CD4-positive, alpha-beta T cell treated with Interleukin-6 for 4 hours (primary cell): ENCODE measurements around the gene UBL4B.

Experiments
- DNase-seq: peaks from one replicate; pipeline ENCODE4 v3.0.0-alpha.2; 2020; ENCODE audit warnings: mixed read lengths

UBL4B gene

DNA sequence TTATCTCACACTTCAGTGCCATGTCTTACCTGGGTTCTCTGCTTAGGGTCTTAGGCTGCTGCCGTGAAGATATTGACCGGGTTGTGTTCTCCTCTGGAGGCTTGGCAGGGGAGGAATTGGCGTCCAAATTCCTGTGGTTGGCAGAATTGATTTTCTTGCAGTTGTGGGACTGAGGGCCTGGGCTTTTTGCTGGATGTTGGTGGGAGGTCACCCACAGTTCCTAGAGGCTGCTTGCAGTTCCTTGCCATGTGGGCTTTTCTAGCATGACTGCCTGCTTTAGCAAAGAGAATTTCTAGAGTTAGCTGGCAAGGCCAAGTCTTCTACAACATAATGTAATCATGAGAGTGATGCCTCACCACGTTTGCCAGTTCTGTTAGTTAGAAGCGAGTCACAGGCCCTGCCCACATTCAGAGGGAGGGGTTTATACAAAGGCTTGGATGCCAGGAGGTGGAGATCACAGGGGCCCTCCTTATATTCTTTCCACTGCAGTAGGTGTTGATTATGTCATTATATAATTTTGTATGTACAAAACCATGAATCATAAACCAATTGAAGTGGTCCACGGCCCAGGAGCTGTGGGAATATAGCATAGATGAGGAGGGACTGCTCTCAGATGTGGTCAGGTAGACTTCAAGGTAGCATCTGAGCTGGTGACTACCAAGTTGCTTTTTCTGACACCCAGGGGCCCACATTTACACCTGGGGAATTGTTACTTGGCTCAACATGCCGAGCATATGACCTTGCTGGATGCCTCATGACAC lies 6.6 kb downstream of the UBL4B start:
- no peak for DNase-seq

DNA sequence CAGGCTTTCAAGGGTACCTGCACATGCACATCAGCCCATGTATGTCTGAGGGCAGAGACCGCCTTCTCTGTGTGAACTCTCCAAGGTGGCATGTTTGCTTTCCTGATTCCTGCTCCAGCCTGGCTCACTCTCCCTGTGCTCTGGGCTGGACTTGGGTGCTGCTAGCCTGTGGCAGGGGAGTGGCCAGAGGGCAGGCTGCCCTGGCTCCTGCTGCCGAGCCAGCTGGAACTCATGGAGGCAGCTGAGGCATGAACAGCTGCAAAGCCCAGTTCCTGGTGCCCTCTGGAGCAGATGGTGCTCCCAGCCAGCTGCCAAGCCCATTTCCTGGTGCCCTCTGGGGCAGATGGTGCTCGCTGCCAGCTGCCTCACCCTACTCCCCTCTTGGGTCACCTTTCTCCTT lies 7.6 kb downstream of the UBL4B start:
- no peak for DNase-seq

DNA sequence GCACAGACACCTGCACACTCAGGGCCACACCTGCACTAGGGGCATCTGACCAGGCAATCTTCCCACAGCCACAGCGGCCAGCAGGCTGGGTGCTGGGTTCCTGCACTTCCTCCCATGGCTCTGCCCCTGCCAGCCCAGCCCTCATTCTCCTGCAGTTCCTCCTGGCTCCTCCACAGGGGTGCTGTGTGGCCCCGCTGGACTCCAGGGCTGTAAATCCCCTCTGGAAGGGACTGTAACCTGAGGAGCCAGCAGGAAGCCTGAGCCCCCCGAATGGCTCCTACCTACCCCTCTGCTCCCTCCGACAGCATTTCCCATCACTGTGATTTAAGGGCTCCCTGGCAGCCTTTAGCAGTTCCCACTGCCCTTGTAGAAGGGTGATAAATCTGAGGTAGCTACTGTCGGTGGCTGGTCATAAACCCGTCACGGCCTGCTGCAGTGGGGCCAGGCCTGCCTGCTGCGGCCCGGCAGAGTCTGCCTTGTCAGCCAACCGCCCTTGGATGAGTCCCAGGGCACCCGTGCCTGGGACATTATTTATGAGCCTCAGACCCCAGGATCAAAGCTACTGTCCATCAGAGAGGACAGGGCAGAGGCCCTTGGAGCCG lies 8.8 kb downstream of the UBL4B start:
- no peak for DNase-seq

DNA sequence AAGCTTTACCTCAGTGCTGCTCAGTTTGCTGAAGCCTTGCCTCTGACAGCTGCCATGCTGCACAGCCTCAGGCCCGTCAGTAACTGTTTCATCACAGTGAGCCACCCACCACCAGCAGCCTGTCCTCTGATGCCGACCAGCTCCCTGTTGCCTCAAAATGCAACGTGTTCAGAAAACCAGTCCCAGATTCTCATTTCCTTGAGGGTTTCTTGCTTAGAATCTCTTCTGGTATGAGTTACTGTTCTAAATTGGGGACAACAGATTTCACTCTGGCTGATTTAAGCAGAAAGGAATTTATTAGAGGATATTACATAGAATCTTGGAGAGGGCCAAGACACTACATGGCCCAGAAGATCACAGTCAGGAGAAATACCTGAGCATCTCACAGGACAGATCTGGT lies 11.0 kb downstream of the UBL4B start:
- no peak for DNase-seq

DNA sequence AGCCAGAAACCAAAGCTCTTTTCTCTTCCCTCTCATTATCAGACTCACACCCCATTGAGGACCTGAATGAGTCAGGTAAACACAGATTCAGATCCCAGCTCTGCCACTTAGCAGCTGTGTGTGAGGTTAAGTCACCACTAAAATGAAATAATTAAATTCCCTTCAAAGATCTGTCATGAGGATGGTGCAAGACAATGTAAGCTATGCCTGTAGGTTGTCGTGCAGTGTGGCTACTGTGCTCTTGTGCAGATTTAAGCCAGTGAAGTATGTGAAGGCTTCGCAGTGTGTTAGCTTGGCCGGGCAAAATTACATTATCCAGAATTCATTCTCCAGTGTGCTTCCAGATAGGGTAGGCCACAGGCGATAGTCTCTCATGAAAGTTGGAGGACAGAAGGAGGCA lies 13.6 kb downstream of the UBL4B start:
- DNase-seq: no peak

DNA sequence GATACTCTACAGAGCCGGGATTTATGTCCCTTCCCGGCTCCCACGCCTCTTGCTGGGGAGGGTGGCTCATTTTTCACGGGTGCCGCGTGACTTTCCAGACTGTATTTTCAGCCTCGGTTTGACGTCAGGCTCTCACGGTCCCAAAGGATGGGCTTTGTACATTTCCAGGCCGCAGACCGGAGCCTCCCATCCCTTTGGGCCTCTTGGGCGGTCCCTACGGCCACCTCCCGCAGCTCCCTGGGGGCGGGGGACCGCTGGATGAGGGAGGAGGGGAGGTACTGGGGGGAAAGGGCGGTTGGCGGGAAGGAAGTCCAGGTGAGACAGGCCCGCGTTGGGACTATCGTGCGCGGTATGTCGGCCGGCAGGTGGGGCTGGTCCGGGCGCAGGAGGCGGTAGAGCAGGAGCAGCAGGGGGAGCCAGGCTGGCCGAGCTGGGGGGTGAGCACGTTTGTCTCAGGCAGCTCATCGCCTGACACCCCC lies 17.9 kb downstream of the UBL4B start:
- DNase-seq: no peak

DNA sequence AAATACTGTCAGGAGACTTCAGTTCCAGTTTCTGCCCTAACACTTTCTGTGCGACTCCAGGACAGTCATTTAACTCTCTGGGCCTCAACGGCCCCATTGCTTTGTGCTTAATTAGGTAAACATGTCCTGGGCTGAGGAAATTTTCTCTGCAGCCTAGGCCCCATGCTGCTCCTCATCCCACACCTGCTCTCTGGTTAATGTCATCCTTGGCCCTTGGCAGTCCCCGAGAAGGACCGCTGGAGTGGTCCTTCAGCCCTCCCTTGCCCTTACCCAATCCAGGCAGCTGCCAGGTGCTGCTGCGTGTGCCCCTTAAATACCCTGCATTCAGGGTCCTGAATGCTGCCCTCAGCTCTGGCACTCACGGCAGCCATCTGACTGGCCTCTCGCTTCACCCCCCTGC lies 18.7 kb downstream of the UBL4B start:
- DNase-seq: no peak

DNA sequence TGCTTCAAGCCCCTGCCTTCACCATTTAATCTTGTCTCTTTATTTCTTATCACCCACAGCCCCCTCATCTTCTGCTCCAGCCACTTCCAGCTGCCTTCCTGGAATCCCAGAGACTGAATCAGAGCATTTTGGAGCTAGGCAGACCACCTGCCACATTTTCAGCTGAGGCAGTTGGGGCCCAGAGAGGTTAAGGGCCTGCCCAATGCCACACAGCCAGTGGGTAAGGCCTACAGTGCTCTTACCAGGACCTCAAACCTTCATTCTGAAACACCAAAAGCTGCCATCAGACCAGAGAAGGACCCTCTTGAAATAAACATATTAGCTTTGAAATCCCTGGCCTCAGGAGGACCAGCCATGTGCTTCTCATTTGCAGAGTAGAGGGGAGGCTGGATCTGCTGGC lies 20.4 kb downstream of the UBL4B start:
- DNase-seq: no peak

DNA sequence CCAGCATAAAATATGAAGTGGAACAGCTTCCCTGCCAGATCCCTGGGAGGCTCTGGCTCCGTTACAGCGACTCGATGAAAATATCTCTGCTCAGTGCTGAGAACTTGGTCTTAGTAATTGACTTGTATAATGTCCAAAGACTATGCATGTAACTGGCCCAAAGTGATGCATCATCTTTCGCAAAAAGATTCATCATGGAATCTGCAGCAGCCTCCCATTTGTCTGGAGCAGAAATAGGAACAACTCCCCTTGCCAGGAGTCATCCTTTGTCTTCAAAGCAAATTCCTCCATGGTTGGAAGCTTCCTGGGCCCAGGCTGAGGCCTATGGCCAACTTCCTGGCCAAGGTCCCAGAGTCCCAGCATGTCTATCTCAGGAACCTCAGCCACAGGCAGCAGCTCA lies 21.2 kb downstream of the UBL4B start:
- DNase-seq: no peak

DNA sequence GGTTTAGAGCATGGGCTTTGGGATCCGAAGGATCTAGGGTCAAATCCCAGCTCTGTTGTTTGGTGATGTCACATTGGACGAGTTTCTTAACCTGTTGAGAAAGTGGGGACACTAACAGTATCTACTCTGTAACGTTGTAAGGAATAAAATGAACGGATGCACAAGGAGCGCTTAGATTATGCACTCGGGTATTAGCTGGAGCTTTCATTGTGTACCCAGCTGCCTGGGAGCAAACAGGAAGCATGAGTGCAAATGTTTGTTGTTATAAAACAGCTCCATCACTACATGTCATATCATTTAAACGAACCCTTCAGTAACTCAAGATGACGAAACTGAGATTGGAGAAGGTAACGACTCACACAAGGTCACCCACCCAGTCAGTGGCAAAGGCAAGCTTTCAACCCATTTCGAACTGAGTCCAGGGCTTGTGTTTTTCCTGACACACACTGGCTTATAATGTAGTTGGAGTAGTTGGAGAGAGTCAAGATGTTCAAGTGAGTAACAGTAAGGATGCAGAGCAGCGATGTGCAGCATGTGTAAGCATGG lies 21.9 kb downstream of the UBL4B start:
- no peak for DNase-seq

DNA sequence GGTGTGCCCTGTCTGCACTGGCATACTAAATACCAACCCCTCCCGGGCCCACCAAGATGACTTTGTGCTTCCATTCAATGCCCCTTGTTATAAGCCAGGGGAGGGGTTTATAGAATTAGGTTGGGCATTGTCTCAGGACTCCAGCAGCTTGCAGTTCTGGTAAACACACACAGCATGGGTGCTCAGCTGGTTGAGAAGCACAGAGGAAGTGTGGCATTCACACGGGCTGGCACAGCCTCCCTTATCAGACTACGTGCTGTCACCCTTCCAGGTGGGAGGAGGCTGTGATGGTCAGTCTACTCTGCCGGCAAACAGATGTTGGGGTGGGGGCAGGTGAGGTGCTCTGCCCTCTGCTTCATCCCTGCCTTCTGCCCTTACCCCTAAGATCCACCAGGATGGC lies 23.0 kb downstream of the UBL4B start:
- no peak for DNase-seq

DNA sequence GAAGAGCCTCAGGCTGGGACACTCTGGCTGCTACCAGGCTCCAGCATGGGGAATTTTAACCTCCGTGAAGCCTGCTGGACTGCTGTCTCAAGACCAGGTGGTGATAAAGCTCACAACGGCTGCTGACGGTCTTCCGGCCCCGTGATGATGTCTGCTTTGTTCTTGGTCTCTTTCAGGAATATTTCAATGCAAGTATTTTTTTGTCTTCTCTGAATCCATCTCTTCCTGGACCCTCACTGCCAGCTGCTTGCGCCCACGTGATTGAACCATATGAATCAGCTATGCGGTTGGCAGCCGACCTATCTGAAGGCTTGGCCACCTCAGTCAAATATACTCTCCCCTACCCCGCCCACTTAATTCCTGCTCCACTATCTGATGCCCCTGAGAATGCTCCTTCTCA lies 23.4 kb downstream of the UBL4B start:
- DNase-seq: no peak

DNA sequence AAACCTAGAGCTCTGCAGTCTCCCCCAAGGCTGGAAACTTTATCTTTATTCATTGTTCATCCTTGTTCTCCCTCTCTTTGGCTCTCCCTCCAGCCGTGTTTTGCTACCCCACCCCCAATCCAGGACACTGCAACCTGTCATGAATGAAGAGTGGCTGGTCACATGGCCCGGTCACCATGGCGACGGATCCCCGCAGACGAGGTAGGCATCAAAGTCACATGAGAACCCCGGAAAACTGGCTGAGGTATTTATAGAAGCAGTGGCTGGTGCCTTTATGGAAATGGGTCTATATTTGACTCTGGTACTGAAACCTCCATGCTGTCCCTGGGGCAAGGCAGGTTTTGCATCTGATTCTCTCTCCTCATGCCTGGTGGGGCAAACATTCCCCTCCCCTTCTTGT lies 24.7 kb downstream of the UBL4B start:
- DNase-seq: peak; percentile 17

DNA sequence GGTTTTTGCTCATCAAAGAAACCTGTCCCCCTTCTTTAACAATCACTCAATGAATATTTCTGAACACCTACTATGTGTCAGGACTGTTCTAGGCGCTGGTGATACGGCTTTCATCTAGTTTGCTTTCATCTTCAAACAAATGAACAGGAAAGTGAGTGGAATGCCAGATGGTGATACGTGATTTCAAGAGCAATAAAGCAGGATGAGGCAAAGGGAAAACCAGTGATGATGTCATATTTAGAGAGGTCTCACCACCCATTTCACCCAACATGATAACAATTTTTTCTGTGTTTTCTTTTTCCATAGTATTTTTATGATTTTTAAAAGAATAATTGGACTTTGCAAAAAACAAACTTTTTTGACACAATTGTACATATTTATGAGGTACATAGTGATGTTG lies 26.7 kb downstream of the UBL4B start:
- no peak for DNase-seq

DNA sequence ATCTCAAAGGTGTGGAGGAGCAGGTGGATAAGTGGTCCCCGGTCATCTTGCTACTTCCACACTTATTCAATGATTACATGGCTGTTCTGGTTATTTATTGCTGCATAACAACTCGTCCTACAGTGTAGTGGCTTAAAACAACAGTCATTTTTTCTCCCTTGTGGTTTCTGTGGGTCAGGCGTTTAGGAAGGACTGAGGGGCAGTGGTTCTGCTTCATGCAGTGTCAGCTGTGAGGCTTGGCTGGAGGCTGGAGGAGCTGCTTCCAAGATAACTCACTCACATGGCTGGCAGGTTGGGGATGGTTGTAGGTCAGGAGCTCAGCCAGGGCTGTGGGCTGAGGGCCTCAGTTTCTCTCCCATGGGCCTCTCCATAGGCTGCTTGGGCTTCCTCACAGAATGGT lies 32.1 kb downstream of the UBL4B start:
- no peak for DNase-seq

DNA sequence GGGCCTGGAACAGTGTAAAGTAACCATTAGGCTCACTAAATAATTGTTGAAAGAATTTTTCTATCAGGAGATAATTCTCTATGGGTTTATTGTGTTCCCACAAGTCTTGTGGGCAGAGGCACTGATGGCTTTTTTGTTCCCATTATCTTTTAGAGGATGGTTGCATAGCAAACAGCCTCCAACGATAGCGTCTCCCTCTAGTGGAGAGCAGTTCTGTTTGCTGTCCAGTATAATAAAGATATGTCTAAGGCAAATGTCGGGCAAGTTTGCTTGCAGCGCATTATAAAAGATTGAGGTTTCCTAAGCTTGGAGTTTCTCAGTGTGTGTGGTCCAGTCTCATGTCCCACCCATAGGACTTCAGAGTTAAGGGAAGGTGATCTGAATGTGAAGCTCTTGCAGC lies 36.7 kb downstream of the UBL4B start:
- no peak for DNase-seq

DNA sequence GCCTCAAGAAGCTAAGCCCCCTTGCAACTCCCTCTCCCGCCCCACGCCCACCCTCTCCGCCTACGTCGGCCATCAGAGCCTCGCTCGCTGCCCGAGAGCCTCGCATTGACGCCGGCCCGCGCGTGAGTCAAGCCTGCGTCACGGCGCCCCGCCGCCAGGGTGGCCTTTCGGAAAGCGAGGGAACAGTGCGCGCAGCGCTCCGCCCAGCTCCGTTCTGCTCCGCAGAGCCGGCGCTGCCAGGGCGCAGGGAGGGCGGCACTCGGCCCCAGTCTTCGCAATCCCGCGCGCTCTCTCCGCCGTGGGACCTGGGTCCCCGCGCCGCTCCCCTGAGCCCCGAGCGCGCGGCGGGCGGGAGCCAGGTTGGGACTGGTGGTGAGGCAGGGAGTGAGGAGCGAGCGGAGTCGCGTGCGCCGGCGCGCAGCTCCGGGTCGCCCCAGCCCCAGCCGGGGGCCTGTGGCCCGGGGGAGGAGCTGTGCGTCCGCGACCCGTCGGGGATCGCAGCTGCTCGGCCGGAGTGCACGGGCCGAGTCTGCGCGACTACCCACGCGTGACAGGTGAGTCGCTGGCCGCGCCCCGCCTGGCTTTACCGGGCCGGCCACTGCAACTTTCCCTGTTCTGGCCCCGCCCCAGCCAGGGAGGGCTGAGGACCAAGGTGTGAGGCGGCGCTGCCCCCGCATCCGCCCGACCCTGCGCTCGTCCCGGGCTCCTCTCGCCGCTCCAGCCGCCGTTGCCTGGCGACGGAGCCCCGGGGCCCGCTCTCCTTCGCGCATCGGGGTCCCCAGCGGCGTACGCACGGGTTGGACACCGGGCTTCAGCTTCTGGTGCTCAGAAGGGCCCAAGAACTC lies 38.3 kb downstream of the UBL4B start, which contains the start of gene SLC6A17:
Gene SLC6A17, plus strand, starts transcription at position 165 of the 845 bp plus-strand sequence. CDS start 16,436 bp downstream, outside the sequence.
- DNase-seq: no peak

DNA sequence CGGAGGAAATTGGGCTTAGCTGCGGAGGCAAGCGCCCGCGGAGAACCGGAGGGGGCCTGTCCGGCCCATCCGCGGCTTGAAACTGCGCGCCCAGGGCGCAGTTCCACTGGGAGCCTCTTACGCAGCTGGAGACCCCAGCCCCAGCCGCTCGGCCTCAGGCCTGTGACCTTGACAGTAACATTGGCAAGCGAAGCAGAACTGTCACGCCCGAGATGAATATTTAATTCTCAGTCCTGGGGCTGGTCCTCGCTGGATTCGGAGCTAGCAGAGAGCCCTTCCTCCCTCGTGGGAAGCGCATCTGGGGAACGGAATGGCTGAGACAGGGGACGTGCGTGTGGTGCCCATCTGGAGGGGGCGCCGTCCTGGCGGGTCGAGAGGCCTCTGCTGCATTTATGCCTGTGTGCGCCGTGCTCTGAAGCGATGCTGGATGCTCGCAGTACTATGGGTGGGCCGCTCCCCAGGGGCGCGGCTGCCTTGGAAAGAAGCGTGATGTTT lies 39.0 kb downstream of the UBL4B start:
- no peak for DNase-seq

DNA sequence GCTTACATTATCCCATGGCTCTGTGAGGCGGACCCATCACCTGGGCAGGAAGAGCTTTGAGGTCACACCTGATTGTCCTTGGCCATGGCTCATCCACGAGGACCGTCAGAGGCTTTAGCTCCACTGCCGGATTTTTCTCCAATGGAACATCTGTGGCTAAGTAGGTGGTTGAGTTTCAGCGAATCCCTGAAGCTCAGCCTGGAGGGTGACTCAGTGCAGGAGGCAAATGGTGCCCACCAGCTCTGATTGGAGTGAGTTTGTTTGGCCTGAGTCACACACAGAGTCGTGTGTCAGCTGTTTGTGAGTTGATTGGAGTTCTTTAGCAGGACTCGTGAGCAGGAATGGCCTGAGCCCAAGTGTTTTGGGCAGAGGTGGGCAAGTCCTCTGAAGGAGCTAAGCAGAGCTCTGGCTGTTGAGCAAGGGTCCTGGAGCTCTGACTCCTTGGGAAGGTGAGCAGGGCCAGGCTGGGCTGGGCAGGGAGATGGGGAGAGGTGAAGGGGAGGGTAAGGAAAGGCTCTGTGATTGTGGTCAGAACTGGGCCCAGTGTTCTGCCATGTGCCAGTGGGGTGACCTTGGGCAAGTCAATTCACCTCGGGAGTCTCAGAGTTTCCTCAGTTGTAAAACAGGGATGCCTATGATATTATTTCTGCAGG lies 40.0 kb downstream of the UBL4B start:
- DNase-seq: no peak

DNA sequence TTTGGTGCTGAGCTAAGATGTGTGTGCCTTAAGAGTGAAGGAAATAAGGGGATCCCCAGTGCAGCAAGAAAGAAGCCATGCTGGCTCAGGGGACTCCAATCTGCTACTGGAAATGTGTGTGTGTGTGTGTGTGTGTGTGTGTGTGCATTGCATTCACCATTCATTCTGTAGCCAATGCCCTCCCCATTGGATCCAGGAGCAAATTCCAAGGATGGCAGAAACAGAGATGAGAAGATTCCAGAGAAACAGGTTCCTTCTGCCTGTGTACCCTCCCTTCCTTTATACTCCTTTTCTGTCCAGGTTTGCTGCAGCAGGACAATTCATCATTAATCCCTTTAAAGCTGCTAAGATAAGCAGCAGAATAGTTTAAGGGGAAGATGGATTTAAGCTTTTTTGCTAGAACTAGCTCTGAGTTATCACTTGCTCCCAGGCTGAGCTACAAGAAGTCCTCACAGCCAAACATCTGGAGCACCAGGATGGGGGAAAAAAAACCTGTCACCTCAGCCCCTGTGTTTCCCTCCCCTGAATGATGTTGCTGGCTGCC lies 41.2 kb downstream of the UBL4B start:
- no peak for DNase-seq

DNA sequence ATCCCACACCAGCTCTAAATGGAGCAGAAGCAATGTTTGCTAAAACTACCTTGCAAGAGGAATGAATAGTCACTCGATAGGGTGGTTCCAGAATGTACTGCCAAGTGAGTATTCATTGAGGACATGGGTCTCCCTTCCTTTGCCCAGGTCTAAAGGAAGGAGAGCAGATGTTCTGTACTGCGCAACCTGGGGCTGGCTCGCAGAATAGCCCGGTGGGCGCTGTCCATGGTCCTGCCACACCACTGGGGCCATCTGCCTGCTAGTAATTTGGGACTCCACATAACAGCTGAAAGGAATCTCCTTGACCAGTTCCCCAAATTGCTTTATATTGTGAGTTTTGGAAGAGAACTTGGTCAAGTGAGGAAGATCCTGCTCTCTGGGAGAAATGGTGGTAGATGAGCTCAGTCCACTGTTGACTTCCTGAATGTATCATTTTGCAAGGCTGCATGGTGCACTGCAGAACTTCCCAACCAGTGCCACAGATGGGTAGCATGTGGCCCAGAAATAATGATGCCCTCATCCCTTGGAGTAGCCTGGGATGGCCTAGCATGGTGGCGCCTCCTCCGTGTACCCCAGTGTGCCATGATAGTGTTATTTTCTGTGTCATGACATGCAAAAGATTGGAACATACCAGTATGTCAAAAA lies 43.8 kb downstream of the UBL4B start:
- DNase-seq: peak; percentile 39

DNA sequence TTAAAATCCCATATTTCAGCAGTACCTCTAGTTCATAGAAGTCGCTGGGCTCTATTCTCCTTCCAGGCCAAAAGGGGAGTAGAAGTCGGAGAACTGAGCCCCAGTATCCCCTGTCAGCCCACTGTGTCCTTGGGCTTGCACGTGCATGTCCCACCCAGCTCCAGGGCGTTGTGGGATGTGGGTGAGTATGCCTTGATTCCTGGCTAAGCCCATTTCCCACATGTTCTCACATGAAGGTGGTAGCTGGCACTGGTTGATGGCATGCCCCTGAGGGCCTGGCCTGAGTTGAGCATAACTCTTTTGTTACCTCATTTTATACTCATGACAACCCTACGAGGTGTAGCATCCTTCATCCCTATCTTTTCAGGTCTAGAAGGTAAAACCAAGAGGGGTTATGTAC lies 46.0 kb downstream of the UBL4B start:
- no peak for DNase-seq
